HuH-7.5 (cell line): Measurements from ENCODE around the gene USH1C.

Source experiments
- DNase-seq: peaks from one replicate; pipeline ENCODE4 v3.0.0; 2011; ENCODE audit warnings: low spot score

USH1C gene

GRCh38 chr11:17504330-17505107, 39.7 kb downstream of the USH1C start:
- DNase-seq, result peak; percentile 46

GRCh38 chr11:17502630-17503029, 41.6 kb downstream of the USH1C start:
- no peak for DNase-seq

GRCh38 chr11:17500673-17501072, 43.5 kb downstream of the USH1C start:
- DNase-seq, result no peak

GRCh38 chr11:17498475-17498874, 45.7 kb downstream of the USH1C start:
- DNase-seq, result no peak

GRCh38 chr11:17498058-17498457, 46.2 kb downstream of the USH1C start:
- no peak for DNase-seq

- DNase-seq, result no peak
These were observed 47.8 kb downstream of the USH1C start for GRCh38 chr11:17496406-17496805.

- DNase-seq, result no peak
These were observed 50.2 kb downstream of the USH1C start for GRCh38 chr11:17494019-17494418.

GRCh38 chr11:17490938-17491337, 53.3 kb downstream of the USH1C start:
- DNase-seq, result no peak

- DNase-seq, result no peak
These were observed 54.0 kb downstream of the USH1C start for GRCh38 chr11:17490232-17490631.

GRCh38 chr11:17489751-17490150, 54.5 kb downstream of the USH1C start:
- DNase-seq, result no peak

- DNase-seq, result no peak
These were observed 55.7 kb downstream of the USH1C start for GRCh38 chr11:17488563-17488962.

GRCh38 chr11:17486646-17487045, 57.6 kb downstream of the USH1C start:
- DNase-seq, result no peak

- DNase-seq, result no peak
These were observed 60.7 kb downstream of the USH1C start for GRCh38 chr11:17483505-17483904.

- DNase-seq, result no peak
These were observed 62.3 kb downstream of the USH1C start for GRCh38 chr11:17481905-17482304.

- DNase-seq, result peak; percentile 75
These were observed 64.7 kb downstream of the USH1C start for GRCh38 chr11:17479284-17480214.

- no peak for DNase-seq
These were observed 66.1 kb downstream of the USH1C start for GRCh38 chr11:17478070-17478469.

- no peak for DNase-seq
These were observed 66.9 kb downstream of the USH1C start for GRCh38 chr11:17477361-17477760.

GRCh38 chr11:17477084-17477333, 67.2 kb downstream of the USH1C start:
- DNase-seq, result no peak

- DNase-seq, result no peak
These were observed 67.7 kb downstream of the USH1C start, which contains the start of gene ABCC8 for GRCh38 chr11:17476317-17477083. Gene ABCC8, minus strand, starts transcription at chr11:17476845. Its CDS starts 69 bp downstream, at chr11:17476776.

GRCh38 chr11:17475666-17476316, 68.4 kb downstream of the USH1C start:
- DNase-seq, result no peak

GRCh38 chr11:17473071-17473744, 71.0 kb downstream of the USH1C start:
- DNase-seq, result peak; percentile 80
